Endodermal cell (in vitro differentiated cells): ENCODE data around the gene SPON1. TPM values are rescaled to one million over a fixed set of nuclear protein-coding genes. Genes with fewer than 3 reads are reported as not detected.

ENCODE experiments used
- DNase-seq: peaks from one replicate; pipeline ENCODE4 v3.0.0-alpha.2; 2017
- H3K27ac ChIP-seq: 2 replicates; pipeline ENCODE4 v1.5.1; 2013; ENCODE audit warnings: mild to moderate bottlenecking, low read depth, low read length, moderate library complexity
- H3K27me3 ChIP-seq: 2 replicates; pipeline ENCODE4 v1.6.1; 2013; ENCODE audit warnings: mild to moderate bottlenecking, low read length, moderate library complexity; ENCODE audit not compliant: insufficient read depth, control insufficient read depth, poor library complexity, severe bottlenecking
- H3K36me3 ChIP-seq: 2 replicates; pipeline ENCODE4 v1.7.0; 2013; ENCODE audit warnings: mild to moderate bottlenecking, low read length, moderate library complexity; ENCODE audit not compliant: control insufficient read depth, insufficient read depth
- H3K4me1 ChIP-seq: one replicate; pipeline ENCODE4 v1.7.0; 2013; ENCODE audit warnings: low read length; ENCODE audit not compliant: control insufficient read depth, insufficient read depth
- H3K4me3 ChIP-seq: 2 replicates; pipeline ENCODE4 v1.5.1; 2013; ENCODE audit warnings: mild to moderate bottlenecking, low read length, moderate library complexity
- H3K9ac ChIP-seq: 2 replicates; pipeline ENCODE4 v1.6.1; 2013; ENCODE audit warnings: mild to moderate bottlenecking, low read length, moderate library complexity; ENCODE audit not compliant: poor library complexity, severe bottlenecking; ENCODE audit errors: extremely low read depth
- H3K9me3 ChIP-seq: 2 replicates; pipeline ENCODE4 v1.6.1; 2013; ENCODE audit warnings: mild to moderate bottlenecking, low read length, moderate library complexity; ENCODE audit not compliant: control insufficient read depth
- H3K27ac Mint-ChIP-seq: 2 replicates; pipeline ENCODE4 v1.8.0; 2020; ENCODE audit warnings: mixed read lengths
- H3K27me3 Mint-ChIP-seq: 2 replicates; pipeline ENCODE4 v1.8.0; 2021; ENCODE audit warnings: mild to moderate bottlenecking, mixed read lengths; ENCODE audit not compliant: insufficient read depth
- H3K36me3 Mint-ChIP-seq: 2 replicates; pipeline ENCODE4 v1.8.0; 2020; ENCODE audit warnings: low read depth, mixed read lengths
- H3K4me1 Mint-ChIP-seq: 2 replicates; pipeline ENCODE4 v1.8.0; 2020; ENCODE audit warnings: mixed read lengths
- H3K4me3 Mint-ChIP-seq: 2 replicates; pipeline ENCODE4 v1.8.0; 2020; ENCODE audit warnings: mild to moderate bottlenecking, moderate library complexity, mixed read lengths
- H3K9me3 Mint-ChIP-seq: 2 replicates; pipeline ENCODE4 v1.8.0; 2020; ENCODE audit warnings: mild to moderate bottlenecking, mixed read lengths
- WGBS, 2 experiments: methylation state at CpG; one replicate each; pipeline versions ENCODE4 v1.1.5 to v1.1.7; 2013; ENCODE audit warnings: missing lambda C conversion rate in 2 of 2, mixed read lengths in 1 of 2; ENCODE audit not compliant: insufficient coverage in 1 of 2, insufficient read length in 1 of 2; 5-methylcytosine and 5-hydroxymethylcytosine counted together
- total RNA-seq, 2 donors: library from RNA; stranded (reverse); fragmentation: NEBNext Ultra II Directional in 1 of 2; extraction: Animal tissue kit (Norgen Biotek cat#: 25700) in 1 of 2; gene quantifications; 2 replicates in 1 of 2; 3 replicates in 1 of 2; pipeline ENCODE4 v1.2.1, GENCODE V29; 2021
- TF ChIP-seq, protein P1 (sequence below): fragments of 200-600 bp; sonication (generic); conservative IDR thresholded peaks from 2 replicates; pipeline ENCODE4 v1.5.0; 2021; ENCODE audit warnings: antibody characterized with exemption, mild to moderate bottlenecking

Gene SPON1
- total RNA-seq, 2 donors from 2014 or later = 0.13 to 1.6 TPM

DNA sequence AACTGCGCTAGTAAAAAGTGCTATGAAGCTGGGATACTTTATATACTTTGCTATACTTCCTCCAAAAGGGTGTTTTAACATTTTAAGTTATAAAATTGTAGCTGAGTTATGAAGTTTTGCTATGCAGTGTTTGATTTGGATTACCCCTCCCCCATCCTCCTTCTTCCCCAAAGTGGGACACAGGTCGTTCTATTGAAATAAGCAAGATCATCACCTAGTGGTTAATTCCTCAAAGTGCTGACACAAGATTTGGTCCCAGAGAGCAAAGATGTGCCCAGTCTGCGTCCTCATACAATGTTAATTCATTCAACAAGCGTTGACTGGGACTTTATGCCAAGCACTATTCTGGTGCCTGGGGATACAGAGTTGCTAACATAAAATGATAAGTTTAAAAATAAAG, 78.5 kb downstream of the SPON1 start:
- H3K9me3 ChIP-seq = no peaks in the 10 kb centered on the region
- peaks cover 4% of the 10 kb centered on the region for H3K27me3 Mint-ChIP-seq
- no peaks in the 10 kb centered on the region for H3K9me3 Mint-ChIP-seq
- H3K27me3 ChIP-seq = peaks cover 6% of the 10 kb centered on the region
- 42 to 83% methylated on average over 2 to 4 of the region's 4 CpGs for WGBS, 2 experiments
- H3K27ac Mint-ChIP-seq = no peak overlapping the region
- TF ChIP-seq, protein P1, sequence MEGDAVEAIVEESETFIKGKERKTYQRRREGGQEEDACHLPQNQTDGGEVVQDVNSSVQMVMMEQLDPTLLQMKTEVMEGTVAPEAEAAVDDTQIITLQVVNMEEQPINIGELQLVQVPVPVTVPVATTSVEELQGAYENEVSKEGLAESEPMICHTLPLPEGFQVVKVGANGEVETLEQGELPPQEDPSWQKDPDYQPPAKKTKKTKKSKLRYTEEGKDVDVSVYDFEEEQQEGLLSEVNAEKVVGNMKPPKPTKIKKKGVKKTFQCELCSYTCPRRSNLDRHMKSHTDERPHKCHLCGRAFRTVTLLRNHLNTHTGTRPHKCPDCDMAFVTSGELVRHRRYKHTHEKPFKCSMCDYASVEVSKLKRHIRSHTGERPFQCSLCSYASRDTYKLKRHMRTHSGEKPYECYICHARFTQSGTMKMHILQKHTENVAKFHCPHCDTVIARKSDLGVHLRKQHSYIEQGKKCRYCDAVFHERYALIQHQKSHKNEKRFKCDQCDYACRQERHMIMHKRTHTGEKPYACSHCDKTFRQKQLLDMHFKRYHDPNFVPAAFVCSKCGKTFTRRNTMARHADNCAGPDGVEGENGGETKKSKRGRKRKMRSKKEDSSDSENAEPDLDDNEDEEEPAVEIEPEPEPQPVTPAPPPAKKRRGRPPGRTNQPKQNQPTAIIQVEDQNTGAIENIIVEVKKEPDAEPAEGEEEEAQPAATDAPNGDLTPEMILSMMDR = peak; percentile 74
- H3K4me3 Mint-ChIP-seq = no peak overlapping the region
- H3K4me3 ChIP-seq = no peak overlapping the region
- no peak for DNase-seq
- H3K36me3 Mint-ChIP-seq = no peaks in the 10 kb centered on the region
- H3K4me1 ChIP-seq = no peaks in the 10 kb centered on the region
- H3K27ac ChIP-seq = no peak overlapping the region
- H3K9ac ChIP-seq = no peak overlapping the region
- H3K36me3 ChIP-seq = no peaks in the 10 kb centered on the region
- peaks cover 5% of the 10 kb centered on the region for H3K4me1 Mint-ChIP-seq

DNA sequence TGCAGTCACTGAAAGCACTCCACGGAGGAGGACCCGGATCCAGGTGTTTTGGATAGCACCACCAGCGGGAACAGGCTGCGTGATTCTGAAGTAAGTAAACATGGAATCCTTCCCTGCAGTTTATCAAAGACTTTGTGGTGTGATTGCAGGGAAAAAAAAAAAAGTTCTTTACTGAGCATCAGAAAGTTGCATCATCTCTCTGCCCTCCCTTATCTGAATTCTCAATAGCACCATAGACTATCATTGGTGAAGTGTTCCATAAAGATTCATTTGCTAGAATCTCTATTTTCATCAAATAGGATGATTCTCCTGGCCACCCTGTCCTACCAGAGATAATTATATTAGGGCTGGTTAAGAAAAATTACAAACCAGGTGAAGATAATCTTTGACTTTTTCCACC, 79.0 kb downstream of the SPON1 start:
- Mint-ChIP-seq H3K9me3 (no peaks in the 10 kb centered on the region), H3K4me3 (no peak overlapping the region), H3K36me3 (no peaks in the 10 kb centered on the region), H3K27ac (no peak overlapping the region), H3K4me1 (peaks cover 5% of the 10 kb centered on the region), H3K27me3 (peaks cover 4% of the 10 kb centered on the region)
- Histone ChIP-seq H3K4me3 (no peak overlapping the region), H3K27ac (no peak overlapping the region), H3K4me1 (no peaks in the 10 kb centered on the region), H3K27me3 (peaks cover 6% of the 10 kb centered on the region), H3K9ac (no peak overlapping the region), H3K36me3 (no peaks in the 10 kb centered on the region), H3K9me3 (no peaks in the 10 kb centered on the region)
- DNase-seq = no peak
- WGBS, 2 experiments = 86 to 100% methylated on average over 1 to 4 of the region's 4 CpGs
- TF ChIP-seq, protein P1 = no peak

DNA sequence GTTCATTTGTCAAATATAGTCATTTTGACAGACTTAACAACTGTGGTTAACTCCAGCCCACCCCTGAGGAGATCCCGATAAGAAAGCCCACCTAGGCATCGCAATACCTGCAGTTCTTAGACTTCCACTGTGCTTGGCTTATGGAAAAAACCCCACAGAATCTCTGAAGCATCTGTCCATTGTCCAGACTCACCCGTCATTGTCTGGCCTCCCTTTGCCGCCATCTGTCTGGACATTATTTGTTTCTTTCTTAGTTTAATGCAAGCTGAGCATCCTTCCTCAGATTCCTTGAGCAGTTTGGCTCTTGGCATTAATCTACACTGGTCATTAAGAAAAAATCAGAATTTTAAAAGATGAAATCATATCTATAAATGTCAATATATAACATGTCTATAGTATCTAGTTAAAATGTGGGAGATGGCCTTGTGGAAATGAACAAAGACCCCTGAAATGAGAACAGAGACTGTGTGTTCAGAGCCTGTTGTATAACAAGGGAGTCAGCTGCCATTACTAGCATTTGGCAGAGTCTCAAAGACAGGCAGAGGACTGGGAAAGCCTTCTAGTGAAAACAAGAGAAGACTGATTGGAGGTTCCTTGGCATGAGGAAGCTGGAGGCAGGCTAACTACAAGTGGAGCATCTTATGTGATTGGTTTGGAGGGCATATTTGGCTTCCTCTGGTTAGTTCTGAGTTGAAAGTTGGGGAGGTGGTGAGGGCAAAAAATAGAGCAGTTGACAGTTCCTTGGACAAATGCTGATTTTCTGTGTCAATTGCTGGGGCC, 80.4 kb downstream of the SPON1 start:
- H3K4me1 Mint-ChIP-seq = peaks cover 5% of the 10 kb centered on the region
- no peaks in the 10 kb centered on the region for H3K36me3 Mint-ChIP-seq
- no peak for DNase-seq
- H3K9me3 Mint-ChIP-seq = no peaks in the 10 kb centered on the region
- H3K27me3 Mint-ChIP-seq = peaks cover 4% of the 10 kb centered on the region
- Histone ChIP-seq H3K4me3 (no peak overlapping the region), H3K36me3 (no peaks in the 10 kb centered on the region), H3K27ac (no peak overlapping the region), H3K4me1 (no peaks in the 10 kb centered on the region), H3K27me3 (peaks cover 6% of the 10 kb centered on the region), H3K9me3 (no peaks in the 10 kb centered on the region), H3K9ac (no peak overlapping the region)
- H3K4me3 Mint-ChIP-seq = no peak overlapping the region
- 89 to 91% methylated on average over 4 of the region's 4 CpGs for WGBS, 2 experiments
- H3K27ac Mint-ChIP-seq = no peak overlapping the region
- TF ChIP-seq, protein P1 = no peak
